ENCODE results near the gene DAPK1. TPM values are rescaled to one million over a fixed set of nuclear protein-coding genes. Genes with fewer than 3 reads are reported as not detected.

DAPK1 gene
- total RNA-seq, 1 experiment from 2014 or later: 19.7 TPM

DNA sequence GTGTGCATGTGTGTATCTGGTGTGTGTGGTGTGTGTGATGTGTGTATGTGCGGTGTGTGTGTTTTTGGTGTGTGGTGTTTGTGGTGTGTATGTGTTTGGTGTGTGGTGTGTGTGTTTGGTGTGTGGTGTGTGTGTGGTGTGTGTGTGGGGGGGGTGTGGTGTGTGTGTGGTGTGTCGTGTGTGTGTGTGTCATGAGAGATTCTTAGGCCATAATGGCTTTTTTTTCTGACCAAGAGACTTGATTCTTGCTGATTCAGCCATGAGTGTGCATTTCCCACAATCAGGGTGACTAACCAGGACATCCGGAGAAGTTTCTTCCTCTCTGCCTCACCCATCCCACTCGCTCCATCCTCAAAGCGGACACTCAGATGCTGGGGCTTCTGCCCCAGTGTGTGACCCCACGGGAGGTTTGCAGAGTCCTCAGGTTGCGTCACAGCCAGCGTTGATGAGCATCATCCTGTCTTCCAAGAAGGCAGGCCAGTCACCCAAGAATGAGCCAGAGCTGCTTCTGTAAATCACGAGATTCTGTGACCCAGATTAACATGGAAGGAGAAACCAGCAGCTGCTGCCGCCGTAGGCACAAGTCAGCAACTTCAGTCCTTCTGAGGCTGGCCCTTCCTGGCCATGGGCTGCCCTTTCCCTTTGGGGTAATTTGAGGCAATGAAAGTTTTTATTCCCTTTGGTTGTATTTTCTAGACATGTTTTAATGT lies 215.8 kb downstream of the DAPK1 start:
- no TSS peak for BruUV-seq (replicated peaks)
- peak; percentile 94 for DNase-seq (ENCODE audit: unreplicated experiment)
- H3K9me3 Mint-ChIP-seq (ENCODE audit: unreplicated experiment): no peaks in the 10 kb centered on the region
- H3K4me1 Mint-ChIP-seq (ENCODE audit: insufficient read depth, unreplicated experiment): peaks cover 17% of the 10 kb centered on the region
- intact Hi-C loops (cut with micrococcal nuclease): loop anchor here (1.0 kb wide), 1 partner anchor 80 kb away; no protein-coding TSS in a partner anchor
- peak overlapping the region; percentile 85 for H3K27ac Mint-ChIP-seq (ENCODE audit: low read depth, unreplicated experiment)
- TF ChIP-seq, protein P1, sequence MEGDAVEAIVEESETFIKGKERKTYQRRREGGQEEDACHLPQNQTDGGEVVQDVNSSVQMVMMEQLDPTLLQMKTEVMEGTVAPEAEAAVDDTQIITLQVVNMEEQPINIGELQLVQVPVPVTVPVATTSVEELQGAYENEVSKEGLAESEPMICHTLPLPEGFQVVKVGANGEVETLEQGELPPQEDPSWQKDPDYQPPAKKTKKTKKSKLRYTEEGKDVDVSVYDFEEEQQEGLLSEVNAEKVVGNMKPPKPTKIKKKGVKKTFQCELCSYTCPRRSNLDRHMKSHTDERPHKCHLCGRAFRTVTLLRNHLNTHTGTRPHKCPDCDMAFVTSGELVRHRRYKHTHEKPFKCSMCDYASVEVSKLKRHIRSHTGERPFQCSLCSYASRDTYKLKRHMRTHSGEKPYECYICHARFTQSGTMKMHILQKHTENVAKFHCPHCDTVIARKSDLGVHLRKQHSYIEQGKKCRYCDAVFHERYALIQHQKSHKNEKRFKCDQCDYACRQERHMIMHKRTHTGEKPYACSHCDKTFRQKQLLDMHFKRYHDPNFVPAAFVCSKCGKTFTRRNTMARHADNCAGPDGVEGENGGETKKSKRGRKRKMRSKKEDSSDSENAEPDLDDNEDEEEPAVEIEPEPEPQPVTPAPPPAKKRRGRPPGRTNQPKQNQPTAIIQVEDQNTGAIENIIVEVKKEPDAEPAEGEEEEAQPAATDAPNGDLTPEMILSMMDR (IDR thresholded peaks at IDR 0.05; ENCODE audit: unreplicated experiment): no peak
- H3K4me3 Mint-ChIP-seq (ENCODE audit: unreplicated experiment): peak overlapping the region; percentile 71
- H3K36me3 Mint-ChIP-seq (ENCODE audit: insufficient read depth, unreplicated experiment): peaks cover 20% of the 10 kb centered on the region
- no peaks in the 10 kb centered on the region for H3K27me3 Mint-ChIP-seq (ENCODE audit: insufficient read depth, unreplicated experiment)
- CTCF ChIA-PET: interaction anchor here (0.9 to 1.9 kb wide), 4 partner anchors 13 to 99 kb away, joined by 3 to 5 read pairs (median 4); partner anchors contain the start of gene CTSL
- POLR2A ChIA-PET: interaction anchor here (2.0 to 2.3 kb wide), 3 partner anchors 12 to 99 kb away, joined by 5 to 36 read pairs (median 10); partner anchors contain the start of gene CTSL

DNA sequence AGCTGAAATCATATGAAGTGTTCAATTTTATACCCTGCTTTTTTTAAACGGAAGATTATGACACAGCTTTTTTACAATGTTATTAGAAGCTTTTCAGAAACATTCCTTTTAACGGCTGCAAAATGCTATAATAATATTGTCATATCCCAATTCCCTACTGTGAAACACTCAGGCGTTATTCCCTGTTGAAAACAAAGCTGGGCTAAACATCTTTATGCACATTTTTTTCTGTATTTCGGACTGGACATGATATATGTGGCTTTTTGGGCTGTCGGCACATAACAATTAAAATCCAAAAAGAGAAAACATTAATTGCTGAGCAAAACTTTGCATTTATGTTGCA lies 216.3 kb downstream of the DAPK1 start:
- no peaks in the 10 kb centered on the region for H3K27me3 Mint-ChIP-seq (ENCODE audit: insufficient read depth, unreplicated experiment)
- peaks cover 17% of the 10 kb centered on the region for H3K4me1 Mint-ChIP-seq (ENCODE audit: insufficient read depth, unreplicated experiment)
- TF ChIP-seq, protein P1 (IDR thresholded peaks at IDR 0.05; ENCODE audit: unreplicated experiment): no peak
- CTCF ChIA-PET: interaction anchor here (0.9 to 1.9 kb wide), 4 partner anchors 12 to 98 kb away, joined by 3 to 5 read pairs (median 4); partner anchors contain the start of gene CTSL
- H3K27ac Mint-ChIP-seq (ENCODE audit: low read depth, unreplicated experiment): peak overlapping the region; percentile 85
- peaks cover 16% of the 10 kb centered on the region for H3K36me3 Mint-ChIP-seq (ENCODE audit: insufficient read depth, unreplicated experiment)
- TSS peak; percentile 87 for BruUV-seq (replicated peaks)
- H3K4me3 Mint-ChIP-seq (ENCODE audit: unreplicated experiment): peak overlapping the region; percentile 71
- DNase-seq (ENCODE audit: unreplicated experiment): no peak
- intact Hi-C loops (cut with micrococcal nuclease): loop anchor here (1.0 kb wide), 1 partner anchor 79 kb away; no protein-coding TSS in a partner anchor
- POLR2A ChIA-PET: interaction anchor here (1.0 to 2.3 kb wide), 4 partner anchors 12 to 99 kb away, joined by 3 to 36 read pairs (median 8); partner anchors contain the start of gene CTSL
- no peaks in the 10 kb centered on the region for H3K9me3 Mint-ChIP-seq (ENCODE audit: unreplicated experiment)

DNA sequence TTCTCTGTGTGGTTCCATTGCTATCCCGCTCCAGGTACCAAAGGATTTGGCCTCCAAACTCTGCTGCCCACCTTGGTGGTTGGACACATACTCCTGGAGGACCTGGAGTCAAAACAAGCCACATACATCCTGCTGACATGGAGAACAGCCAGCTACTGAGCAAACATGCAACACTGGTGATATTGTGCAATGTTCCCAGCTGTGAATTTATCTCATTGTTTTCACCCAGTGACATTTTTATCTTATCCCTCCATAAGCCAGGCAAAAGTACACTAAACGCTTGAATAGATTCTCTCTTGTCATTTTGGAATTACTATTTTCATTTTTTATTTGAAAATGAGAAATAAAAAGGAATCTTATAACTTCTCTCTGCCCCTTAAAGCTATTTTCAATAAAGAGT lies 217.2 kb downstream of the DAPK1 start:
- no peaks in the 10 kb centered on the region for H3K27me3 Mint-ChIP-seq (ENCODE audit: insufficient read depth, unreplicated experiment)
- H3K4me1 Mint-ChIP-seq (ENCODE audit: insufficient read depth, unreplicated experiment): peaks cover 17% of the 10 kb centered on the region
- H3K9me3 Mint-ChIP-seq (ENCODE audit: unreplicated experiment): no peaks in the 10 kb centered on the region
- peak overlapping the region; percentile 81 for H3K27ac Mint-ChIP-seq (ENCODE audit: low read depth, unreplicated experiment)
- H3K4me3 Mint-ChIP-seq (ENCODE audit: unreplicated experiment): no peak overlapping the region
- intact Hi-C loops (cut with micrococcal nuclease): no loop called here
- TF ChIP-seq, protein P1 (IDR thresholded peaks at IDR 0.05; ENCODE audit: unreplicated experiment): no peak
- ChIA-PET CTCF (interaction anchor here (0.6 to 1.9 kb wide), 3 partner anchors 11 to 739 kb away, joined by 3 to 5 read pairs (median 5); partner anchors contain the start of gene CTSL), POLR2A (interaction anchor here (1.0 to 2.3 kb wide), 5 partner anchors 11 to 98 kb away, joined by 3 to 36 read pairs (median 6); partner anchors contain the start of gene CTSL)
- BruUV-seq (replicated peaks): no TSS peak
- peak; percentile 81 for DNase-seq (ENCODE audit: unreplicated experiment)
- H3K36me3 Mint-ChIP-seq (ENCODE audit: insufficient read depth, unreplicated experiment): peaks cover 9% of the 10 kb centered on the region

DNA sequence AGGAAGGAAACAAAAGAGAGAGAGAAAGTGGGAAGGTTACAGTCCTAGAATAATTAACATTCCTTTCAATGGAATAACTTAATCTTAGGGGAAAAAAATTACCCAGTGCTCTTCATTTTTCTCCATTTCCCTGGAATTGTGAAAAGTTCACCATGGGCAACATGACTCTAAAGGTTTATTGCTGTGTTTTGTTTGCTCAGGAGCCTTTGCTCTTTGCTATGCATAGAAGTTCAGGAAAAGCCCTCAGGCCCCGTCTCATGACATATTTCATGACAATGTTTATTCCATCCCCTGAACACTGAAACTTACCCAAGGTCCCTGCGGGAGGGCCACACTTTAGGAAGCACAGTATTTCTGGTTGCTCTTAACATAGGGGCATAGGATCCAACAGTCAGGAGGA lies 218.5 kb downstream of the DAPK1 start:
- no TSS peak for BruUV-seq (replicated peaks)
- Mint-ChIP-seq H3K27ac (ENCODE audit: low read depth, unreplicated experiment) (no peak overlapping the region), H3K4me1 (ENCODE audit: insufficient read depth, unreplicated experiment) (peaks cover 17% of the 10 kb centered on the region), H3K4me3 (ENCODE audit: unreplicated experiment) (no peak overlapping the region), H3K36me3 (ENCODE audit: insufficient read depth, unreplicated experiment) (peaks cover 5% of the 10 kb centered on the region), H3K9me3 (ENCODE audit: unreplicated experiment) (no peaks in the 10 kb centered on the region), H3K27me3 (ENCODE audit: insufficient read depth, unreplicated experiment) (no peaks in the 10 kb centered on the region)
- CTCF ChIA-PET: no interaction called here
- no peak for DNase-seq (ENCODE audit: unreplicated experiment)
- POLR2A ChIA-PET: no interaction called here
- intact Hi-C loops (cut with micrococcal nuclease): no loop called here
- TF ChIP-seq, protein P1 (IDR thresholded peaks at IDR 0.05; ENCODE audit: unreplicated experiment): no peak

Data from MCF 10A (cell line).